ENCODE results near the gene CDH12.

Gene CDH12

DNA sequence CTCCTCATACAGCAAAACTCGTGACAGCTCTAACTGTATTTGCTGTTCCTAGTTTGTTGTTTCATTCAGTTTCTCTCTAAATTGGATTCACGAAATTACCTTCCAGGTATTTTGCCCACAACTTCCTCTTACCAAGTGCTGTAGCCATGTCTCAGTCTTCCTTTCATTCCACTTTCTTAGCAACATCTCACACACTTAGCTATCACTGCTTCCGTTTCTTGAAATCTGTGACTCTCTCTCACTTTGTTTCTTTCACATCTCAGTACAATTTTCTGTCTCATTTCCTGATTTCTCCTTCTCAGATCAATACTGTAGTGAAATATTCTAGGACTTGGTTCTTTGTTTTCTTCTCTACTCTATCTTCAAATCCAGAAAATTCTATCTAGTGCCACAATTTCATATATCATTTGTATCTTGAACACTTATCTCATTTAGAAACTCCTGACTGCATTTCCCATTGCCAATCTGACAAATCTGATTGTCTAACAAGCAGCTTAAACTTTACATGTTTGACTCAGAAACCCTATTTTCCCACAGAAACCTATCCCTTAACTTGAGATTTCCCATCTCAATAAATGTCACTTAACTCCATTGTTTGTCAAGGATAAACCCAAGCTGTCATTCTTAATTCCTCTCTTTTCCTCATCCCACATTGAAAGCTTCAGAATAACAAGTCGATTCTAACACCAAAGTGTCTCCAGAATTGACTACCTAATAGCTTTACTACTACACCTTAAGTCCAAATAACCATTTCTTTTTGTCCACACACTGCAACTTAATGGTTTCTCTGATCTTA lies 303.1 kb downstream of the CDH12 start:
- no peak for TF ChIP-seq REST (IDR thresholded peaks at IDR 0.05; ENCODE audit: insufficient replicate concordance, low read depth)
- TF ChIP-seq SPI1 (IDR thresholded peaks at IDR 0.05; ENCODE audit: borderline replicate concordance, low read depth): no peak
- TF ChIP-seq, protein P1, sequence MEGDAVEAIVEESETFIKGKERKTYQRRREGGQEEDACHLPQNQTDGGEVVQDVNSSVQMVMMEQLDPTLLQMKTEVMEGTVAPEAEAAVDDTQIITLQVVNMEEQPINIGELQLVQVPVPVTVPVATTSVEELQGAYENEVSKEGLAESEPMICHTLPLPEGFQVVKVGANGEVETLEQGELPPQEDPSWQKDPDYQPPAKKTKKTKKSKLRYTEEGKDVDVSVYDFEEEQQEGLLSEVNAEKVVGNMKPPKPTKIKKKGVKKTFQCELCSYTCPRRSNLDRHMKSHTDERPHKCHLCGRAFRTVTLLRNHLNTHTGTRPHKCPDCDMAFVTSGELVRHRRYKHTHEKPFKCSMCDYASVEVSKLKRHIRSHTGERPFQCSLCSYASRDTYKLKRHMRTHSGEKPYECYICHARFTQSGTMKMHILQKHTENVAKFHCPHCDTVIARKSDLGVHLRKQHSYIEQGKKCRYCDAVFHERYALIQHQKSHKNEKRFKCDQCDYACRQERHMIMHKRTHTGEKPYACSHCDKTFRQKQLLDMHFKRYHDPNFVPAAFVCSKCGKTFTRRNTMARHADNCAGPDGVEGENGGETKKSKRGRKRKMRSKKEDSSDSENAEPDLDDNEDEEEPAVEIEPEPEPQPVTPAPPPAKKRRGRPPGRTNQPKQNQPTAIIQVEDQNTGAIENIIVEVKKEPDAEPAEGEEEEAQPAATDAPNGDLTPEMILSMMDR (IDR thresholded peaks at IDR 0.05; ENCODE audit: insufficient read depth, low read length): no peak
- TF ChIP-seq GABPA (IDR thresholded peaks at IDR 0.05; ENCODE audit: low read depth): no peak
- no peak for TF ChIP-seq POLR2AphosphoS5 (IDR thresholded peaks at IDR 0.05; ENCODE audit: low read depth)
- no peak for DNase-seq (ENCODE audit: low read depth in 1 of 2, low spot score in 1 of 2)
- H3K27me3 ChIP-seq (ENCODE audit: insufficient read depth, poor library complexity, severe bottlenecking): no peaks in the 10 kb centered on the region
- H3K4me3 ChIP-seq (replicated peaks; ENCODE audit: insufficient read depth, low read length): no peak overlapping the region
- H3K27ac ChIP-seq (replicated peaks): no peak overlapping the region

DNA sequence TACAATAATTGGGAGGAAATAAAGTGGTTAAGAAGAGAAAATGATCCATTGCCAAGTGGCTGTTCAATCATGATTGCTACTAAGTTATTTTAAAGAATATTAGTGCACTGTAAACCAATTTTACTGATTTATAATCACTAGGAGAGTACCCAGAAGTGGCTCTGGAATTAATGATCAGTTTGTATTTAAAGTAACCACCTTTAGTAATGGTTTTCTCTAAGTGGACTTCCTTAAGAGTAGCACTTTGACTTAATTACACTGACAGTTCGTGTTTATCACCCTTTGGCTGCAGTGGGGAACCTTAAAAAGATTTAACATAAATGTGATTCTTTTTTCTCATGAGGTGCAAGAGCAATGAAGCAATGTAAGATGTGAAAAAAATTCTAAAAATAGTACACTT lies 310.8 kb downstream of the CDH12 start:
- no peak for DNase-seq (ENCODE audit: low read depth in 1 of 2, low spot score in 1 of 2)
- Histone ChIP-seq H3K27me3 (ENCODE audit: insufficient read depth, poor library complexity, severe bottlenecking) (no peaks in the 10 kb centered on the region), H3K4me3 (replicated peaks; ENCODE audit: insufficient read depth, low read length) (no peak overlapping the region), H3K27ac (replicated peaks) (no peak overlapping the region)
- TF ChIP-seq GABPA (IDR thresholded peaks at IDR 0.05; ENCODE audit: low read depth) (no peak), REST (IDR thresholded peaks at IDR 0.05; ENCODE audit: insufficient replicate concordance, low read depth) (no peak), POLR2AphosphoS5 (IDR thresholded peaks at IDR 0.05; ENCODE audit: low read depth) (no peak), SPI1 (IDR thresholded peaks at IDR 0.05; ENCODE audit: borderline replicate concordance, low read depth) (no peak)
- TF ChIP-seq, protein P1 (IDR thresholded peaks at IDR 0.05; ENCODE audit: insufficient read depth, low read length): no peak

DNA sequence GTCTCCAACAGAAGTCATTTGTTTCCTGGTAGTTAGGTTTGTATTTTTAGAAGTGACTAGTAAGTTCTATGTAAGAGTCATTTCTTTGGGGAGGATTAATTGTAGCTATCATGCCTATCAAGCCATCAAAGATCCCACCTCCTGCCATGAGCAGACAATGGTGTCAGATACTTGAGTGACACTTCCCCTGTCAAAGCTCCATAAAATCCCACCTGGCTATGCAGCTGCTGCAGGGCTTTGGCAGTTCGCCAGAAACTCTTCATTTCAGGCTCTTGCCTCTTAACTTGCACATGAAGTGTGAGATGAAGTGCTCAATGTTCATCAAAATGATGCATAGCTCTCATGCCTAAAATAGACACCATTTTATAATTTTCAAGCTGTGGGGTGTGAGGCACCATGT lies 312.1 kb downstream of the CDH12 start:
- no peak overlapping the region for H3K4me3 ChIP-seq (replicated peaks; ENCODE audit: insufficient read depth, low read length)
- H3K27me3 ChIP-seq (ENCODE audit: insufficient read depth, poor library complexity, severe bottlenecking): no peaks in the 10 kb centered on the region
- no peak for TF ChIP-seq GABPA (IDR thresholded peaks at IDR 0.05; ENCODE audit: low read depth)
- no peak for TF ChIP-seq POLR2AphosphoS5 (IDR thresholded peaks at IDR 0.05; ENCODE audit: low read depth)
- TF ChIP-seq SPI1 (IDR thresholded peaks at IDR 0.05; ENCODE audit: borderline replicate concordance, low read depth): no peak
- TF ChIP-seq, protein P1 (IDR thresholded peaks at IDR 0.05; ENCODE audit: insufficient read depth, low read length): no peak
- no peak for TF ChIP-seq REST (IDR thresholded peaks at IDR 0.05; ENCODE audit: insufficient replicate concordance, low read depth)
- H3K27ac ChIP-seq (replicated peaks): no peak overlapping the region
- no peak for DNase-seq (ENCODE audit: low read depth in 1 of 2, low spot score in 1 of 2)
